Globus pallidus (tissue), 1 donor: ENCODE measurements around the gene MLNR.
A peak's percentile ranks its signal among the peaks of the same experiment; 100 is the strongest.

ENCODE experiments used
- DNase-seq: peaks from one replicate; pipeline ENCODE4 v3.0.0-alpha.2; 2015; ENCODE audit warnings: low spot score

Gene MLNR

GRCh38 chr13:49226613-49227012 is 6.5 kb downstream of the MLNR start:
- DNase-seq: no peak

GRCh38 chr13:49234741-49235140 is 14.6 kb downstream of the MLNR start:
- no peak for DNase-seq

- no peak for DNase-seq
These were observed 15.8 kb downstream of the MLNR start for GRCh38 chr13:49235856-49236431.

- DNase-seq: no peak
These were observed 18.5 kb downstream of the MLNR start for GRCh38 chr13:49238621-49239020.

- no peak for DNase-seq
These were observed 19.9 kb downstream of the MLNR start for GRCh38 chr13:49240017-49240416.

GRCh38 chr13:49241296-49241695 is 21.2 kb downstream of the MLNR start:
- DNase-seq: no peak

- DNase-seq: no peak
These were observed 25.0 kb downstream of the MLNR start for GRCh38 chr13:49245101-49245500.

- DNase-seq: no peak
These were observed 26.9 kb downstream of the MLNR start for GRCh38 chr13:49246850-49247642.

GRCh38 chr13:49247643-49248621 is 27.8 kb downstream of the MLNR start, which contains the start of gene CDADC1:
Gene CDADC1, plus strand, starts transcription at chr13:49247925. Its CDS starts 113 bp downstream, at chr13:49248038.
- DNase-seq: peak; percentile 95

GRCh38 chr13:49248622-49249002 is 28.5 kb downstream of the MLNR start:
- no peak for DNase-seq

GRCh38 chr13:49251326-49251725 is 31.2 kb downstream of the MLNR start:
- no peak for DNase-seq

GRCh38 chr13:49253310-49253709 is 33.2 kb downstream of the MLNR start:
- DNase-seq: no peak

GRCh38 chr13:49254007-49254406 is 33.9 kb downstream of the MLNR start:
- DNase-seq: no peak

GRCh38 chr13:49256841-49257240 is 36.7 kb downstream of the MLNR start:
- no peak for DNase-seq

GRCh38 chr13:49258089-49258796 is 38.1 kb downstream of the MLNR start:
- no peak for DNase-seq

- no peak for DNase-seq
These were observed 39.4 kb downstream of the MLNR start for GRCh38 chr13:49259586-49259985.

- no peak for DNase-seq
These were observed 42.5 kb downstream of the MLNR start for GRCh38 chr13:49262634-49263033.

GRCh38 chr13:49265822-49266221 is 45.7 kb downstream of the MLNR start:
- no peak for DNase-seq

- no peak for DNase-seq
These were observed 51.1 kb downstream of the MLNR start for GRCh38 chr13:49271264-49271663.
